Body of pancreas (tissue), 4 donors: ENCODE results near the gene RIN3. TPM values are rescaled to one million over a fixed set of nuclear protein-coding genes. Genes with fewer than 3 reads are reported as not detected.

ENCODE experiments used
- ATAC-seq: fragments of 150-250 bp; one replicate; pipeline ENCODE4 v1.9.1; 2016
- DNase-seq, 4 donors: peaks; one replicate each; pipeline ENCODE4 v3.0.0-alpha.2; 2019
- H3K27ac ChIP-seq, 4 donors: fragments of 200-600 bp; sonication (generic); 1 replicate in 3 of 4; 2 replicates in 1 of 4; pipeline versions ENCODE4 v1.5.1 to v1.6.1; 2016 to 2019; ENCODE audit warnings: mild to moderate bottlenecking in 1 of 4, mixed read lengths in 1 of 4, moderate library complexity in 1 of 4
- H3K27me3 ChIP-seq, 2 donors: fragments of 200-600 bp; sonication (generic); one replicate each; pipeline ENCODE4 v1.6.0; 2016; ENCODE audit warnings: mild to moderate bottlenecking in 1 of 2
- H3K36me3 ChIP-seq, 2 donors: fragments of 200-600 bp; sonication (generic); replicated peaks in 1 of 2; 2 replicates each; pipeline ENCODE4 v1.5.1; 2016; ENCODE audit warnings: low read depth in 2 of 2; ENCODE audit not compliant: insufficient read depth in 1 of 2
- H3K4me1 ChIP-seq: fragments of 200-600 bp; sonication (generic); one replicate; pipeline ENCODE4 v1.6.0; 2016
- H3K4me3 ChIP-seq, 2 donors: fragments of 200-600 bp; sonication (generic); 1 replicate in 1 of 2; 2 replicates in 1 of 2; pipeline ENCODE4 v1.5.1; 2016 to 2019
- H3K9me3 ChIP-seq, 3 donors: fragments of 200-600 bp; sonication (generic); 1 replicate in 2 of 3; 2 replicates in 1 of 3; pipeline ENCODE4 v1.5.1; 2016
- POLR2A ChIP-seq, 3 donors: fragments of 450-650 bp; IDR thresholded peaks; one replicate each; pipeline ENCODE4 v1.6.1; 2016; ENCODE audit warnings: antibody characterized with exemption in 3 of 3, mild to moderate bottlenecking in 2 of 3
- whole genome bisulfite sequencing, 2 donors: methylation state at CpG; one replicate each; pipeline ENCODE4 v1.1.5; 2017; 5-methylcytosine and 5-hydroxymethylcytosine counted together
- intact Hi-C: fragments of 100-400 bp; cut with DNase I; formaldehyde crosslinking; loops from one replicate; pipeline ENCODE4 v1.15.1; 2023
- total RNA-seq, 2 donors: library from RNA; depleted of rRNA; stranded (reverse); fragments of >200 nt; gene quantifications; one replicate each; pipeline ENCODE4 v1.1.0, GENCODE V29; 2016
- TF ChIP-seq, protein P1 (sequence below), 7 experiments: fragments of 450-650 bp in 4 of 7; fragments of 200-600 bp in 3 of 7; sonication (generic) in 3 of 7; IDR thresholded peaks; one replicate each; pipeline ENCODE4 v1.5.1; 2016 to 2019; ENCODE audit warnings: antibody characterized with exemption in 7 of 7

Gene RIN3
- total RNA-seq, 2 donors from 2014 or later = 2.6 to 3.3 TPM

DNA sequence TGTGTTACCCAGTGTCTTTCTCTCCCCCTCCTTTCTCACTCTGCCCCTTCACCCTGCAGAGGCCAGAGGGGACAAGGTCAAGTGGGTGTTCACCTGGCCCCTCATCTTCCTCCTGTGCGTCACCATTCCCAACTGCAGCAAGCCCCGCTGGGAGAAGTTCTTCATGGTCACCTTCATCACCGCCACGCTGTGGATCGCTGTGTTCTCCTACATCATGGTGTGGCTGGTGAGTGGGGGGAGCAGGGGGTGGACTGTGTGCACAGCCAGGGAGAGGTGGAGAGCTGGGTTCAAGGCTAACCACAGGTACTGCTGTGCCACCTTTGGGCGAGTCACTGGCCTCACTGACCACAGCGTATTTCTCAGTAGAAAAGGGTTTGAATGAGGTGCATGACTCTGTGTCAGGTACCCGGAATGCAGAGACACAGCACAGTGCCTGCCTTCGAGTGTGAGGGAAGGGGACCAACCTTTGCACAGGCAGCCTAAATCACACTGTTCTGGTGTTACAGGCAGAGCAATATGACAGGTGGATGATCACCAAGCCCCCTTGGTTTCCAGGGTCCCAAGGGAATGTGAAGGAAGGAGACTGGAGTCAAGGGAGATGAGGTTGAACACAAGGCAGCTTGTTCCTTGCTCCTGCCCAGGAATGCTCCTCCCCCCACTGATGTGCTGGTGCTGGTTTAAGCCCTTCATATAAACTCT, 30.8 kb upstream of the RIN3 start:
- Histone ChIP-seq H3K9me3 (no peaks in the 10 kb centered on the region), H3K27ac (no peak overlapping the region), H3K36me3 (no peaks in the 10 kb centered on the region), H3K27me3 (no peaks in the 10 kb centered on the region), H3K4me1 (no peaks in the 10 kb centered on the region), H3K4me3 (no peak overlapping the region)
- DNase-seq = no peak
- 80 to 85% methylated on average over 9 of the region's 9 CpGs for WGBS, 2 donors
- intact Hi-C loops = no loop called here
- ATAC-seq = no peak
- no peak for TF ChIP-seq POLR2A (IDR thresholded peaks at IDR 0.05)
- TF ChIP-seq, protein P1, sequence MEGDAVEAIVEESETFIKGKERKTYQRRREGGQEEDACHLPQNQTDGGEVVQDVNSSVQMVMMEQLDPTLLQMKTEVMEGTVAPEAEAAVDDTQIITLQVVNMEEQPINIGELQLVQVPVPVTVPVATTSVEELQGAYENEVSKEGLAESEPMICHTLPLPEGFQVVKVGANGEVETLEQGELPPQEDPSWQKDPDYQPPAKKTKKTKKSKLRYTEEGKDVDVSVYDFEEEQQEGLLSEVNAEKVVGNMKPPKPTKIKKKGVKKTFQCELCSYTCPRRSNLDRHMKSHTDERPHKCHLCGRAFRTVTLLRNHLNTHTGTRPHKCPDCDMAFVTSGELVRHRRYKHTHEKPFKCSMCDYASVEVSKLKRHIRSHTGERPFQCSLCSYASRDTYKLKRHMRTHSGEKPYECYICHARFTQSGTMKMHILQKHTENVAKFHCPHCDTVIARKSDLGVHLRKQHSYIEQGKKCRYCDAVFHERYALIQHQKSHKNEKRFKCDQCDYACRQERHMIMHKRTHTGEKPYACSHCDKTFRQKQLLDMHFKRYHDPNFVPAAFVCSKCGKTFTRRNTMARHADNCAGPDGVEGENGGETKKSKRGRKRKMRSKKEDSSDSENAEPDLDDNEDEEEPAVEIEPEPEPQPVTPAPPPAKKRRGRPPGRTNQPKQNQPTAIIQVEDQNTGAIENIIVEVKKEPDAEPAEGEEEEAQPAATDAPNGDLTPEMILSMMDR (IDR thresholded peaks at IDR 0.05) = no peak

DNA sequence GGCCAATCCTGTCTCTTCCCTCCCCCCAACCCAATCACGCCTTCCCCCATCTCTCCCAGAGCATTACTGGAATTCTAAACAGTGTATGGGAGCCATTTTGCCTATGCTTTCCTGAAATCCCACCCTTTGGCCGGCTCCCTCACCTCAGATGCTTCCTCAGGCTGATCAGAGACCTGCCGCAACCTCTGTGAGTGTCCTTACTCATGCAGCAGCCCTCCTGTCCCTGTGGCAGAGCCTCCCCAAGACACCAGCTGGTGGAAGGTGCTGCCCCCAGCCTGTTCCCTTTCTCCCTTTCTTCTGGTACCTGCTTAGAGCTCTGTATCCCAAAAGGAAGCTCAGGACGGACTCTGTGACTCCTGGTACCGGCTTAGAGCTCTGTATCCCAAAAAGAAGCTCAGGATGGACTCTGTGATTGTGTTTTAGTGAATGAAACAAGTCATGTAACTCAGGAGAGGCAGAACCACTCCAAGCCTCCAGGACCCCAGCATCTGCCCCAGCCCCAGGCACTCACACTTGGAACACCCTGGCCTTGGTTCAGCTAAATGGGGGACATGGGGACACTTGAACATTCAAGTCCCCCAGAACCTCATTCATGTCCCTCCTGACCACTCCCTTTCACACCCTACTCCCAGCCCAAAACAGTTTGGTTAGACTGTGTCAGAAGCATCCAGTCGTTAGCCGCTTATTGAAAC, 29.3 kb upstream of the RIN3 start:
- ATAC-seq = no peak
- intact Hi-C loops = no loop called here

DNA sequence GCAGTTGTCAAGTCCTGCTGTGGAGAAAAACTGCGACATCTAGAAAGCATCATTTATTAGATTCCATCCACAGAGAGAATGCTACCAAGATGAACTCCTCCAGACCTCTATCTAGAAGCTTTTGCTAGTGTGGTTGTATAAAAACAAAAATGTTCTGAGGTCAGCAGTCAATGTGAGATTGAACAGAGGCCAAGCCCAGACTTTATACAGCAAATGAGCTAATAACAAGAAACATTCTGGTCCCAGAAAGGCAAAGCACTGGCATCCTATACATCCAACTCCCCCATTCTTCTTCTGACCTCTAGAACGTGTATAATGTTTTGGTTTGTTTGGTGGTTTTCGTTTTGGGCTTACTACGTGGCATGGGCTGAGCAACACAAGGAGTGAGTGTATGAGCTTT, 26.7 kb upstream of the RIN3 start:
- ATAC-seq = no peak
- no peak for TF ChIP-seq POLR2A (IDR thresholded peaks at IDR 0.05)
- TF ChIP-seq, protein P1 (IDR thresholded peaks at IDR 0.05) = no peak
- no peak for DNase-seq
- Histone ChIP-seq H3K9me3 (no peaks in the 10 kb centered on the region), H3K4me3 (no peak overlapping the region), H3K27ac (no peak overlapping the region), H3K27me3 (no peaks in the 10 kb centered on the region), H3K4me1 (no peaks in the 10 kb centered on the region), H3K36me3 (no peaks in the 10 kb centered on the region)
- WGBS, 2 donors = 59 to 66% methylated on average over 4 of the region's 4 CpGs
- intact Hi-C loops = no loop called here

More for the DNA sequence above, 29.3 kb upstream of the RIN3 start:
- no peak for DNase-seq
- Histone ChIP-seq H3K9me3 (no peaks in the 10 kb centered on the region), H3K4me1 (no peaks in the 10 kb centered on the region), H3K27ac (no peak overlapping the region), H3K27me3 (no peaks in the 10 kb centered on the region), H3K4me3 (no peak overlapping the region), H3K36me3 (no peaks in the 10 kb centered on the region)
- TF ChIP-seq POLR2A (IDR thresholded peaks at IDR 0.05) = no peak
- TF ChIP-seq, protein P1 (IDR thresholded peaks at IDR 0.05) = no peak
- 75 to 80% methylated on average over 7 of the region's 7 CpGs for WGBS, 2 donors

DNA sequence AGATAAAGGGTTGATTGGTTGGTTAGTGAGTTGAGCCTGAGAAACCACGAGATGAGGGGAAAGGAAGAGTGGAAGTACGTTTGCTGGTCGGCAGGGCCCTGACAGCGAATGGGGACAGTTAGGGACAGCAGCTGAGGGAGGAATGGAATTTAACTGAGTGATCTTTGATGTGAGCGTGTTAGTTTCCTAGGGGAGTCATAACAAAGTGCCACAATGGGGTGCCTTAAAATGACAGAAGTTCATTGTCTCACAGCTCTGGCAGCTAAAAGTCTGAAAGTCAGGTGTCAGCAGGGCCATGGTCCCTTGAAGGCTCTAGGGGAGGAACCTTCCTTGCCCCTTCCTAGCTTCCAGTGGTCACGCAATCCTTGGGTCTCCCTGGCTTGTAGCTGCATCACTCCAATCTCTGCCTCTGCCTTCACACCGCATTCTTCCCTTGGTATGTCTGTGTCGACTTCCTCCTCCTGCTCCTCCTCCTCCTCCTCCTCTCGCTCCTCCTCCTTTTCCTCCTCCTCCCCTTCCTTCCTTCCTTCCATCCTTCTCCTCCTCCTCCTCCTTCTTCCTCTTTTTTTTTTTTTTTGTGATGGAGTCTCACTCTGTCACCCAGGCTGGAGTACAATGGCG, 26.0 kb upstream of the RIN3 start:
- H3K27ac ChIP-seq = no peak overlapping the region
- intact Hi-C loops = no loop called here
- WGBS, 2 donors = 41 to 57% methylated on average over 10 of the region's 10 CpGs
- H3K4me1 ChIP-seq = no peaks in the 10 kb centered on the region
- no peaks in the 10 kb centered on the region for H3K9me3 ChIP-seq
- DNase-seq (no peak), ATAC-seq (no peak)
- no peak overlapping the region for H3K4me3 ChIP-seq
- no peaks in the 10 kb centered on the region for H3K36me3 ChIP-seq
- H3K27me3 ChIP-seq = no peaks in the 10 kb centered on the region
- TF ChIP-seq, protein P1 (IDR thresholded peaks at IDR 0.05) = no peak
- no peak for TF ChIP-seq POLR2A (IDR thresholded peaks at IDR 0.05)
